HT-29 (cell line): ENCODE results near the gene REXO1. TPM values are rescaled to one million over a fixed set of nuclear protein-coding genes. Genes with fewer than 3 reads are reported as not detected.
A peak's percentile ranks its signal among the peaks of the same experiment; 100 is the strongest.

Experiments used
- DNase-seq: peaks from one replicate; pipeline ENCODE4 v3.0.0-alpha.2; 2015; ENCODE audit warnings: low spot score
- total RNA-seq: library from RNA; depleted of rRNA; stranded (reverse); fragments of >200 nt; shearing (Covaris generic); gene quantifications from 2 replicates; pipeline ENCODE4 v1.2.3, GENCODE V29; 2014

The REXO1 gene
- total RNA-seq, 1 experiment from 2014 or later = 26.1 TPM

GRCh38 chr19:1860821-1861598 is 12.7 kb upstream of the REXO1 start:
- peak; percentile 16 for DNase-seq

GRCh38 chr19:1860042-1860775 is 11.9 kb upstream of the REXO1 start:
- DNase-seq = peak; percentile 79

GRCh38 chr19:1859331-1859781 is 11.1 kb upstream of the REXO1 start:
- peak; percentile 8 for DNase-seq

- no peak for DNase-seq
These were observed 10.3 kb upstream of the REXO1 start for GRCh38 chr19:1858412-1859081.

GRCh38 chr19:1857648-1858326 is 9.5 kb upstream of the REXO1 start:
- DNase-seq = no peak

- peak; percentile 85 for DNase-seq
These were observed 8.7 kb upstream of the REXO1 start for GRCh38 chr19:1856698-1857603.

GRCh38 chr19:1856345-1856697 is 8.0 kb upstream of the REXO1 start:
- DNase-seq = no peak

GRCh38 chr19:1855828-1856255 is 7.6 kb upstream of the REXO1 start:
- no peak for DNase-seq

- peak; percentile 83 for DNase-seq
These were observed 7.0 kb upstream of the REXO1 start for GRCh38 chr19:1855040-1855827.

- no peak for DNase-seq
These were observed 6.3 kb upstream of the REXO1 start for GRCh38 chr19:1854542-1855039.

- no peak for DNase-seq
These were observed 5.8 kb upstream of the REXO1 start for GRCh38 chr19:1854039-1854541.

- DNase-seq = peak; percentile 73
These were observed 5.2 kb upstream of the REXO1 start for GRCh38 chr19:1853295-1854038.

GRCh38 chr19:1852581-1853128 is 4.4 kb upstream of the REXO1 start:
- DNase-seq = no peak

GRCh38 chr19:1851654-1852580 is 3.6 kb upstream of the REXO1 start:
- no peak for DNase-seq

GRCh38 chr19:1850809-1851653 is 2.7 kb upstream of the REXO1 start:
- DNase-seq = no peak

GRCh38 chr19:1849886-1850398 is 1.7 kb upstream of the REXO1 start:
- no peak for DNase-seq
